GM23338 (cell line): ENCODE results near the gene PRDX3. TPM values are rescaled to one million over a fixed set of nuclear protein-coding genes. Genes with fewer than 3 reads are reported as not detected.

Source experiments
- ATAC-seq: fragments of 200-7000 bp; cut with Tn5 transposase; 3 replicates; pipeline ENCODE4 v1.9.1; 2020
- DNase-seq: peaks from one replicate; pipeline ENCODE4 v3.0.0-alpha.2; 2015; ENCODE audit warnings: low spot score
- H2AFZ ChIP-seq: fragments of 200-600 bp; sonication (generic); 2 replicates; pipeline ENCODE4 v1.8.0; 2016; ENCODE audit warnings: antibody characterized with exemption, mild to moderate bottlenecking, moderate library complexity
- H3F3A ChIP-seq: fragments of 200-600 bp; sonication (generic); replicated peaks from 2 replicates; pipeline ENCODE4 v1.8.0; 2017; ENCODE audit warnings: antibody characterized with exemption, mixed run types, low read depth
- H3K27ac ChIP-seq: fragments of 200-600 bp; sonication (generic); 2 replicates; pipeline ENCODE4 v1.6.1; 2016; ENCODE audit warnings: low read depth
- H3K27me3 ChIP-seq: fragments of 200-600 bp; sonication (generic); 2 replicates; pipeline ENCODE4 v1.8.0; 2016; ENCODE audit warnings: mild to moderate bottlenecking, mixed run types, moderate library complexity; ENCODE audit not compliant: insufficient read depth
- H3K36me3 ChIP-seq: fragments of 200-600 bp; sonication (generic); 2 replicates; pipeline ENCODE4 v1.8.0; 2016; ENCODE audit warnings: mild to moderate bottlenecking; ENCODE audit not compliant: insufficient read depth
- H3K4me1 ChIP-seq: fragments of 200-600 bp; sonication (generic); 2 replicates; pipeline ENCODE4 v1.8.0; 2016; ENCODE audit warnings: mild to moderate bottlenecking, moderate library complexity; ENCODE audit not compliant: insufficient read depth
- H3K4me2 ChIP-seq: fragments of 200-600 bp; sonication (generic); 2 replicates; pipeline ENCODE4 v1.7.1; 2017; ENCODE audit warnings: mixed run types
- H3K4me3 ChIP-seq: fragments of 200-600 bp; sonication (generic); 2 replicates; pipeline ENCODE4 v1.6.1; 2016; ENCODE audit warnings: mixed run types
- H3K79me2 ChIP-seq: fragments of 200-600 bp; sonication (generic); replicated peaks from 2 replicates; pipeline ENCODE4 v1.8.0; 2017; ENCODE audit warnings: mild to moderate bottlenecking; ENCODE audit not compliant: insufficient read depth
- H3K9me2 ChIP-seq: fragments of 200-600 bp; sonication (generic); 2 replicates; pipeline ENCODE4 v1.8.0; 2017; ENCODE audit not compliant: insufficient read depth
- H4K20me1 ChIP-seq: fragments of 200-600 bp; sonication (generic); replicated peaks from 2 replicates; pipeline ENCODE4 v1.8.0; 2017; ENCODE audit warnings: mild to moderate bottlenecking; ENCODE audit not compliant: insufficient read depth
- H3K27ac Mint-ChIP-seq: 2 replicates; pipeline ENCODE4 v1.8.0; 2020; ENCODE audit warnings: inconsistent platforms, mild to moderate bottlenecking, moderate library complexity, mixed read lengths
- H3K27me3 Mint-ChIP-seq: 3 replicates; pipeline ENCODE4 v1.8.0; 2022; ENCODE audit warnings: low read depth, mild to moderate bottlenecking, moderate library complexity, mixed read lengths, inconsistent platforms; ENCODE audit not compliant: insufficient read depth, poor library complexity
- H3K36me3 Mint-ChIP-seq: 3 replicates; pipeline ENCODE4 v1.8.0; 2021; ENCODE audit warnings: low read depth, mild to moderate bottlenecking, inconsistent platforms, moderate library complexity, mixed read lengths
- H3K4me1 Mint-ChIP-seq: 3 replicates; pipeline ENCODE4 v1.8.0; 2020; ENCODE audit warnings: mild to moderate bottlenecking, inconsistent platforms, mixed read lengths
- H3K4me3 Mint-ChIP-seq: 3 replicates; pipeline ENCODE4 v1.8.0; 2021; ENCODE audit warnings: moderate library complexity, mild to moderate bottlenecking, inconsistent platforms, mixed read lengths
- H3K9me3 Mint-ChIP-seq: 3 replicates; pipeline ENCODE4 v1.8.0; 2020; ENCODE audit warnings: moderate library complexity, mild to moderate bottlenecking, inconsistent platforms, mixed read lengths
- EZH2 ChIP-seq: fragments of 200-600 bp; sonication (generic); IDR thresholded peaks from one replicate; pipeline ENCODE4 v1.8.0; 2017; ENCODE audit warnings: antibody characterized with exemption, mild to moderate bottlenecking, low read depth; ENCODE audit not compliant: unreplicated experiment
- JUNB ChIP-seq: IDR thresholded peaks from one replicate; pipeline ENCODE4 v1.6.1; 2016; ENCODE audit warnings: antibody characterized with exemption; ENCODE audit not compliant: unreplicated experiment
- NANOG ChIP-seq: IDR thresholded peaks from 2 replicates; pipeline ENCODE4 v1.6.1; 2016; ENCODE audit warnings: antibody characterized with exemption, borderline replicate concordance
- POLR2AphosphoS5 ChIP-seq: IDR thresholded peaks from 2 replicates; pipeline ENCODE4 v1.6.1; 2016; ENCODE audit warnings: antibody characterized with exemption, low read depth
- ZNF462 ChIP-seq: fragments of 250-450 bp; sonication (Bioruptor Pico); IDR thresholded peaks from 2 replicates; pipeline ENCODE4 v1.5.0; 2020; ENCODE audit warnings: mild to moderate bottlenecking, moderate library complexity
- polyA plus RNA-seq: library from polyadenylated mRNA; unstranded; fragments of >200 nt; fragmentation: Nextera tagmentation; extraction: Ambion mirVana; gene quantifications from 2 replicates; pipeline ENCODE4 v1.2.1, GENCODE V29; 2016
- total RNA-seq: library from RNA; depleted of rRNA; stranded (reverse); fragments of >200 nt; shearing (Covaris generic); gene quantifications from 2 replicates; pipeline ENCODE4 v1.2.3, GENCODE V29; 2014

The PRDX3 gene
- total and polyA plus RNA-seq, 2 experiments from 2014 or later = 275 to 285 TPM

- peaks cover 10% of the 10 kb centered on the region; the same call in 1 of the 2 replicates for H3F3A ChIP-seq
- H3K79me2 ChIP-seq = no peaks in the 10 kb centered on the region
- no peak overlapping the region for H3K27ac ChIP-seq
- no peak for DNase-seq
- Mint-ChIP-seq H3K27me3 (peaks cover 26% of the 10 kb centered on the region), H3K9me3 (no peaks in the 10 kb centered on the region), H3K4me3 (peak overlapping the region; percentile 79), H3K4me1 (peaks cover 51% of the 10 kb centered on the region), H3K27ac (no peak overlapping the region), H3K36me3 (no peaks in the 10 kb centered on the region)
- ATAC-seq = no peak
- no peaks in the 10 kb centered on the region for H3K9me2 ChIP-seq
- H4K20me1 ChIP-seq = no peaks in the 10 kb centered on the region; the same call in 1 of the 2 replicates
- peaks cover 18% of the 10 kb centered on the region for H3K27me3 ChIP-seq
- H3K4me2 ChIP-seq = peak overlapping the region; percentile 98
- peaks cover 45% of the 10 kb centered on the region for H3K4me1 ChIP-seq
- TF ChIP-seq POLR2AphosphoS5 = no peak
- no peak for TF ChIP-seq NANOG
- TF ChIP-seq EZH2 = no peak
- TF ChIP-seq ZNF462 = no peak
- no peak for TF ChIP-seq JUNB
- H2AFZ ChIP-seq = peak overlapping the region; percentile 97
- no peaks in the 10 kb centered on the region for H3K36me3 ChIP-seq
- H3K4me3 ChIP-seq = peak overlapping the region; percentile 86
Observed at GRCh38 chr10:119208553-119208940, 29.9 kb upstream of the PRDX3 start.

GRCh38 chr10:119207713-119208552 lies 29.3 kb upstream of the PRDX3 start:
- no peak for TF ChIP-seq ZNF462
- peak; percentile 25 for TF ChIP-seq EZH2
- Histone ChIP-seq H3K4me1 (peaks cover 42% of the 10 kb centered on the region), H3K9me2 (no peaks in the 10 kb centered on the region), H3K4me2 (peak overlapping the region; percentile 98), H3K27ac (no peak overlapping the region), H3K79me2 (no peaks in the 10 kb centered on the region), H2AFZ (peak overlapping the region; percentile 97), H3K27me3 (peaks cover 18% of the 10 kb centered on the region), H4K20me1 (no peaks in the 10 kb centered on the region; the same call in 1 of the 2 replicates), H3K4me3 (peak overlapping the region; percentile 86), H3F3A (peaks cover 10% of the 10 kb centered on the region; the same call in 1 of the 2 replicates), H3K36me3 (no peaks in the 10 kb centered on the region)
- DNase-seq = peak; percentile 54
- no peaks in the 10 kb centered on the region for H3K9me3 Mint-ChIP-seq
- H3K4me1 Mint-ChIP-seq = peaks cover 47% of the 10 kb centered on the region
- H3K27me3 Mint-ChIP-seq = peaks cover 24% of the 10 kb centered on the region
- H3K36me3 Mint-ChIP-seq = no peaks in the 10 kb centered on the region
- H3K27ac Mint-ChIP-seq = no peak overlapping the region
- peak; percentile 41 for ATAC-seq
- H3K4me3 Mint-ChIP-seq = peak overlapping the region; percentile 79
